NCI-H2029 (cell line): ENCODE measurements around the gene ARCN1.
"Not testable (repeated sequence)": the region's sequence is repeated elsewhere in the genome, so short reads cannot be mapped to it uniquely, and the experiment has no call there.

Source experiments
- DNase-seq: peaks from one replicate; lab custom pipeline; 2025; lab: John Stamatoyannopoulos, UW

The ARCN1 gene

DNA sequence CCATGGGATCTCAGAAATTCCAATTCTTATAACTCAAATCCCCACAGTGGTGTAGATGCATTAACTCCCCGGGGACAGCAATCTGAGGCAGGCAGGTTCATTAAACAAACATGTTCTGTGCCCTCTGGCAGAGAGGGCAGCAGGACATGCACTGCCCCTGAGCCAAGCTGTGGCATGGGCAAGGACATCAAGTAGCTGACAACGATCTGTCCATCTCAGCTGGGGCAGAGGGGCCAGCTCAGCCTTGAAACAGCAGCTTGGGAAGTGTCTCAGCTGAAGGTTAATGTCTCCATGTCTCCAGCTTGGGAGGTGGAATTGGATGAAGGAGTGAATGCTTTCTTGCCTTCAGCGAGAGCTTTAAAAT lies 27.6 kb upstream of the ARCN1 start:
- no peak for DNase-seq

DNA sequence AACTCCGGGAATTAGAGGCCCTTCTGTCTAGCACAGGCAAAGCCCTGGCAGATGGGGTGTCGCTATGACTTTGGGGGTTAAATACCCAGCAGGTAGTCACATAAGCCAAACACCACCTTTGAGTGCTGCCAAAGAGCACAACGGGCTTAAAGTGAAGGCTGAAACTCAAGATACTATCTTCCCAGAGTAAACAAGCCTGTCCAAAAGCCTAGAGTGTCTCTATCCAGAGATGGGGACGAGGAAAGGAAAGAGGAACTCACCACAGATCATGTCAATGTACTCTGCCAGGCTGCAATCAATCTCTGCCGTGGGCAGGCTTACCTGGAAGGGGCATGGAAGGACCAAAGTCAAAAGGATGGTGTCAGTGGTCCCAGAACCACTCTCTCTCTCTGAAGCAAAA lies 26.7 kb upstream of the ARCN1 start:
- DNase-seq = no peak

DNA sequence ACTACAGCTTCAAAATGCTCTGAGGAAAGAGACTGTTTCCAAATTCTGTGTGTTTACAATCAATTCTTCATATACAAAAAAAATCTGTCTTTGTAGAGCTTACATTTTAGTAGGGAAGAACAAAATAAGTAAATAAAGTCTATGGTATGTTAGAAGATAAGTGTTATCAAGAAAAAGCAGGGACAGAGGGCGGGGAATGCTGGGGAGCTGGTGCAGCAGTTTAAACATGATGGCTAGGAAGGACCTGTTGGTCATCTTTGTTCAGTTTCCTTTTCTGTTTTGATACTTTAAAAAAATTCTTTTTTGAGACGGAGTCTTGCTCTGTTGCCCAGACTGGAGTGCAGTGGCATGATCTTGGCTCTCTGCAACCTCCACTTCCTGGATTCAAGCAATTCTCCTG lies 25.1 kb upstream of the ARCN1 start:
- DNase-seq = no peak

DNA sequence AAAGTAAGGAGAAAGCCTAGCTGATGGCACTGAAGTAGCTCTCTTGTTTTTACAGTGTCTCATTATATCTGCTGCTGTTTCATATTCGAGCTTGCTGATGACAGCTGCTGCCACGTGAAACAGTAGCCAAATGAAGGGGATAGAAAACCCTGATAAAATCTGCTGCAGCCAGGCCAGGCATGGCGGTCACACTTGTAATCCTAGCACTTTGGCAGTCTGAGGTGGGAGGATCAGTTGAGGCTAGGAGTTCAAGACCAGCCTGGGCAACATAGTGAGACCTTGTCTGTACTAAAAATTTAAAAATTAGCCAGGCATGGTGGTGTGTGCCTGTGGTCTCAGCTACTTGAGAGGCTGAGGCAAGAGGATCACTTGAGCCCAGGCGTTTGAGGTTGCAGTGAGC lies 19.9 kb upstream of the ARCN1 start:
- no peak for DNase-seq

DNA sequence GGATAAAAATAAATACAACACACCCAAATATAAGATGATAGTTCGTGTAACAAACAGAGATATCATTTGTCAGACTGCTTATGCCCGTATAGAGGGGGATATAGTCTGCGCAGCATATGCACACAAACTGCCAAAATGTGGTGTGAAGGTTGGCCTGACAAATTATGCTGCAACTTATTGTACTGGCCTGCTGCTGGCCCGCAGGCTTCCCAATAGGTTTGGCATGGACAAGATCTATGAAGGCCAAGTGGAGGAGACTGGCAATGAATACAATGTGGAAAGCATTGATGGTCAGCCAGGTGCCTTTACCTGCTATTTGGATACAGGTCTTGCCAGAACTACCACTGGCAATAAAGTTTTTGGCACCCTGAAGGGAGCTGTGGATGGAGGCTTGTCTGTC lies 11.4 kb upstream of the ARCN1 start:
- DNase-seq = no peak

DNA sequence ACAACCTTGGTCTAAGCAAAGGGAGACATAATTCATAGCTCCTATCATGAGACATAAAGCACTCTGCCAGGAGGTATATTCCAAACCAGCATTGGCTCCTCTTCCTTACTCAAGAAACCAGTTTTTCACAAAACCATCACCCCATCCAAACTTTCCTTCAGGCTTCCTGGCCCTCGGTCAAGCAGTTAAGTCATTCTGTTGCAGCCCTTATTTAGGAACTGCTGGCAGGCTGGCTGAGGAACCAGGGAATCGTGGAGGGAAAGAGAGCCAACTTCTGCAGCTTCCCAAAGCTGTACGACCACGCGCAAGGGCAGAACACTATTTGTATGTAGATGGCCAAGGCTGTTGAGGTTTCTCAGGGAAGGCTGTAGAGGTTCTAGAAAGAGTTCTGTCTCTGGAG lies 7.2 kb upstream of the ARCN1 start:
- no peak for DNase-seq

DNA sequence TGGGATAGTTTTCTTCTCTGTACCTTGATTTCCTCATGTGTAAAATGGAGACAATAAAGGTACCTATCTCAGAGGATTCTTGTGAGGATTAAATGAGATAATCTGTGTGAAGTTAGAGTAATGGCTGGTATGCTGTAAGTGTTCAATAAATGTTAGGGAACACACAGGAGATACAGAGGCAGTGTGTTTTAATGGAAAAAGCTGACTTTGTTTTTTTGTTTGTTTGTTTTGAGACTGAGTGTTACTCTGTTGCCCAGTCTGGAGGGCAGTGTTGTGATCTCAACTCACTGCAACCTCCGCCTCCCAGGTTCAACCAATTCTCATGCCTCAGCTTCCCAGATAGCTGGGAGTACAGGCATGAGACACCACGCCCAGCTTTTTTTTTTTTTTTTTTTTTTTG lies 2.5 kb upstream of the ARCN1 start:
- no peak for DNase-seq

DNA sequence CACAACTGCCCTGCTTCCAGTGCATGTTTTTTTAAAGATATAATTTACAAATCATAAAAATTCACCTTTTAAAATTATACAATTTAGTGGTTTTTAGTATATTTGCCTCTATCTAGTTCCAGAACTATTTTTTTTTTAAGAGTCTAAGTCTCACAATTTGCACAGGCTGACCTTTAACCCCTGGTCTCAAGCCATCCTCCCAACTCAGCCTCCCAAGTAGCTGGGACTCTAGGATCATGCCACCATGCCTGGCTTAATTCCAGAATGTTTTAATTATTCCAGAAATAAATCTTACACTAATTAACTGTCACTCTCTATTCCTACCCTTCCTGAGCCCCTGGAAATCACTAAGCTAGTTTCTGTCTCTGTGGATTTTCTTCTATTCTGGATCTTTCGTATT lies 1.4 kb upstream of the ARCN1 start:
- DNase-seq = no peak

DNA sequence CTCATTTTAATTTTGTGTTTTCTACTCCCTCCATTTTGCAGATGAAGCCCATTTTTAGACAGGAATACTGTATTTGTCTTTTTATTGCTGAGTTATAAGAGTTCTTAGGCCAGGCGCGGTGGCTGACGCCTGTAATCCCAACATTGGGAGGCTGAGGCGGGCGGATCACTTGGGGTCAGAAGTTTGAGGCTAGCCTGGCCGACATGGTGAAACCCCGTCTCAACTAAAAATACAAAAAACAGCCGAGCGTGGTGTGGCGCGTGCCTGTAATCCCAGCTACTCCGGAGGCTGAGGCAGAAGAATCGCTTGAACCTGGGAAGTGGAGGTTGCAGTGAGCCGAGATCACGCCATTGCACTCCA lies 528 bp upstream of the ARCN1 start:
- not testable (repeated sequence) for DNase-seq

DNA sequence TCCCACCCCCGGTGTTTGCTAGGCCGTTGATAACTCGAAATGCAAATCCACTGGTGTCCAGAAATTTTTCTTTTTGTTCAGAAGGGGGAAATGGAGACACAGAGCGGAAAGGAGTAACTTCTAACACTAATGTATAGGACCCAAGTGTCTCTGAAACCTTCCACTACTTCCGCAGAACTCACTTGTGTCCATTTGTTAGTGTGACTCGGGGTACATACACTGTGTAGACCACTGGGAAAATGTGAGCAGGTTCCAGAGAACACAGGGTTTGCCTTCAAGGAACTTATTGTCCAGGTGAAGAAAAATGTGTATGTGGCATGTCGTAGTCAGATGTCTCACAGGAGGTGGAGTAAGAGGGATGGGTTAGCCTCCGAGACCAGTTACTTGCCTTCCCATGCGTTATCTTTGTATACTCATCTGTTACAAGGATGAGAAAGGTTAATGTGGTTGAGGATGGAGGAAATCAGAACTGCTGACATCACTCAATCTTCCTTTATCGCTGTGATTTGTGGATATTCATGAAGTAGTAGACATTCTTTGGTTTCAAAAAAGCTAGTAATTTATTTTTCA lies 857 bp downstream of the ARCN1 start:
- no peak for DNase-seq

DNA sequence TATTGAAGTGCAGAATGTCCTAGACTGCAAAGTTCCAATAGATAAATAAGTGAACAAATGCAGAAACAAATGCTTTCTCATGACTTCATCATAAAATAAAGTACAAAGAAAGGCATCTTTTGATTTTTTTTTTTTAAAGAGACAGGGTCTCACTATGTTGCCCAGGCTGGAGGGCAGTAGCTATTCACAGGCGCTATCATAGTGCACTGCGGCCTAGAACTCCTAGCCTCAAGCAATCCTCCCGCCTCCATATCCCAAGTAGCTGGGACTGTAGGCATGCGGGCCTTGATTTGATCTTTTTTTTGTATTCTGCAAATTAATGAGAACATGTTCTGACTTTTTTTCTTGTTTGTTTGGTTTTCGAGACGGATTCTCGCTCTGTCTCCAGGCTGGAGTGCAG lies 2.4 kb downstream of the ARCN1 start:
- no peak for DNase-seq

DNA sequence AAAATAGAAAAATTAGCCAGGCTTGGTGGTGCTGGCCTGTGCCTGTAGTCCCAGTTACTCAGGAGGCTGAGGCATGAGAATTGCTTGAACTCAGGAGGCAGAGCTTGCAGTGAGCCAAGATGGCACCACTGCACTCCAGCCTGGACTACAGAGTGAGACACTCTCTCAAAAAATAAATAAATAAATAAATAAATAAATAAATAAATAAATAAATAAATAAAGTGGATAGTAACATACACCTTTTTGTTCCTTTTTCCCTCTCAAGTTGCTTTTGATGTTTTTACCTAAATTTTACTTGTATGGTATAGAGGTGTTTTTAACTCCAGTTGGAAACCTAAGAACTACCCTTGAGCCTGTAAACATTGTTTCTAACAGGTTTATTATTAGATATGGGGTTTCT lies 5.8 kb downstream of the ARCN1 start:
- not testable (repeated sequence) for DNase-seq

DNA sequence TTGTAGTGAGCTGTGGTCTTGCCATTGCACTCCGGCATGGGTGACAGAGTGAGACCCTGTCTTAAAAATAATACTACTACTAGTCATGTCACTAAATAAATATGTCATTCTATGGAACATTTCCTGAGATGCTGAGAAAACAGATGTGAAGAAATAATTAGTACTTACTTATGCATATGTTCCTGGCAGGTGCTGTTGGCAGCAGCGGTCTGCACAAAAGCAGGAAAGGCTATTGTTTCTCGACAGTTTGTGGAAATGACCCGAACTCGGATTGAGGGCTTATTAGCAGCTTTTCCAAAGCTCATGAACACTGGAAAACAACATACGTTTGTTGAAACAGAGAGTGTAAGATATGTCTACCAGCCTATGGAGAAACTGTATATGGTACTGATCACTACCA lies 8.8 kb downstream of the ARCN1 start:
- no peak for DNase-seq

DNA sequence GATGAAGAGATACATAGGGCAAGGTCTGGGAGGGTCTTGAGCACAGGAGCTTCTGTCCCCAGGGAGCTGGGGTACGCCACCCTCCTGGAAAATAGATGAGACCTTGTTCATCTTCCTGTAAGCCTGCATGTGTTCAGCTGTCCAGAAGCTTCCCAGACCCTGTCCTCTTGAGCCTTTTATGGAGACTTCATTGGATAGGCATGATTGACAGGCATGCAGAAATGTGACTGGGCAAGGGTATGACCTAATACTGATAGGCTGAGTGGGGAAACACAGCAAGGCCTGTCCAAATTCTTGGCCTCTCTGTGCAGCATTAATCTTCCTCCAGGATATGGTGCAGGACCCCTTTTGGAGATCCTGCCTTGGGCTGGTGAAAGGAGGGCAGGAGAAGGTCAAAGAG lies 15.7 kb downstream of the ARCN1 start:
- no peak for DNase-seq

DNA sequence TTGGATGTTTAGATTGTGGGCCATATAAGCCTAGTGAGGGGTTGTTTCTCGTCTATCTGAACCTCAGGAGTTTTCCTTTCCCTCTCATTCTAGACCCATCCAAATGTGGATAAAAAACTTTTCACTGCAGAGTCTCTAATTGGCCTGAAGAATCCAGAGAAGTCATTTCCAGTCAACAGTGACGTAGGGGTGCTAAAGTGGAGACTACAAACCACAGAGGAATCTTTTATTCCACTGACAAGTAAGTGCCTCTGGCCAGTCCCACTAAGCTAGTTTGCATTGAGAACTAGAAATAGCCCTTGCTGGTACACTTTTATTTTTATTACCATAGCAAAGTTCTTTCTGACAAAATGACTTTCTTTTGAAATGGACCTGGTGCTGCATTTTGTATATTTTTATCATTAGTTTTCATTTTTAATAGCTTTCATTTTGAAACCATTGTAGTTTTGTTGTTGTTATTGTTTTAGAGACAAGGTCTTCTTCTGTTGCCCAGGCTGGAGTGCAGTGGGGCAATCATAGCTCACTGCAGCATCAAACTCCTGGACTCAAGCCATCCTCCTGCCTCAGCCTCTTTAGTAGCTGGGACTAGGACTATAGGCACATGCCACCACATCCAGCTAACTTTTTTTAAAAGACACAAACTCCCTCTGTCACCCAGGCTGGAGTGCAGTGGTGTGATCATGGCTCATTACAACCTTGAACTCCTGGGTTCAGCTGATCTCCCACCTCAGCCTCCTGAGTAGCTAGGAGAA lies 20.6 kb downstream of the ARCN1 start:
- DNase-seq = no peak

DNA sequence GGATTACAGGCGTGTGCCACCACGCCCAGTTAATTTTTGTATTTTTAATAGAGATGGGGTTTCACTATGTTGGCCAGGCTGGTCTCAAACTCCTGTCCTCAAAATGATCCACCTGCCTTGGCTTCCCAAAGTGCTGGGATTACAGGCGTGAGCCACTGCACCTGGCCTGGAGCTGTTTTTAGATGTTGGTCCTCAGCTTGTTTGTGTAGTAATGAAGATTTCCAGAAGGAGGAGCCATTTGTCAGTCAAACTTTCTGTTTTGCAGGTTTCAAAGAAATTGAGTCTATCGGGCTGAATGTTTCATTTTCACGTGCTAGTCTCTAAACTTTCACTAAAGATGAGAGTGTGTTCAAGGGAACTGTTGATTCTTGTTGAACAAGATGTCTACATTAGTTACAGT lies 22.8 kb downstream of the ARCN1 start:
- not testable (repeated sequence) for DNase-seq

DNA sequence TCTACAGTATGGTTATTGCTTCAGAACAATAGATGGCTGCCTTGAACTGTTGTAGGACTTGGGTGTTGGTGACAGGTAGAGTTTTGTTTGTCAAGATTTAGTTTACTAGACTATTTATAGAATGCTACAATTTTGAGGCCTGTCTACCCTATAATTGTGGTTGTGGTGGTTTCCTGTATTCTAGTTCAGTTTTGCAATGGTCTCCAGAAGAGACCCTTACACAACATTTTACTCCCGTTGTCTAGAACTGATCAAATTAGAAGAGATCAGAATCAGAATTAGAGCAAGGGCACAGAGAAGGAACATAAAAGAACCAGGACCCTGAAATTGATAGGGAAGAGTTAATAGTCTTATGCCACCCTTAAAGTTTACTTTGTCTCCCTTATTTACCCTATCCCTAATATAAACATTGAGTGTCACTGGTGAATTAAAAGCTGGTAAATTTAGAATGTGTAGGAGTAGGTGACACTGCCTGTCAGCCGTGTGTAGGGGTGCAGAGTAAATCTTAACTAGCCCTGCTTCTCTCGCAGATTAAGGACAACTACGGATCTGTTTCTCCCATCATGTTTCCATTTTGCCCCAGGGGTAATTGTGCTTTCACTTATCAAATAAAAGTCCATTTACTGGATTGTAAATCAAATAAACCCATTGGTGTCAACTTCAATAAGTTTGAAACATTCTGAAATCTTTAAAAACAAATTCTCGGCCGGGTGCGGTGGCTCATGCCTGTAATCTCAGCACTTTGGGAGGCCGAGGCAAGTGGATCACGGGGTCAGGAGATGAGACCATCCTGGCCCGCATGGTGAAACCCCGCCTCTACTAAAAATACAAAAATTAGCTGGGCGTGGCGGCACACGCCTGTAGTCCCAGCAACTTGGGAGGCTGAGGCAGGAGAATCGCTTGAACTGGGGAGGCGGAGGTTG lies 24.3 kb downstream of the ARCN1 start:
- no peak for DNase-seq

DNA sequence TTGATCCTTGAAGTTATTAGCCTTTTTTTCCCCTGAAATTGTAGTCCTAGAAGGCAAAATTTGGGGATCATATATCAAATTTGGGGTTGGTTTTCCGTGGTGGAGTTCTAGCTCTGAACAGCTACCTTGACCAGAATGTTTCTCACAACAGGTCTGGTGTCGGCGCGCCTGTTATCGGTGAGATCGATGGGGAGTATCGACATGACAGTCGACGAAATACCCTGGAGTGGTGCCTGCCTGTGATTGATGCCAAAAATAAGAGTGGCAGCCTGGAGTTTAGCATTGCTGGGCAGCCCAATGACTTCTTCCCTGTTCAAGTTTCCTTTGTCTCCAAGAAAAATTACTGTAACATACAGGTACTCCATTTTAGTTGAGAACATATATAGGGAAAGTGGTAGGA lies 25.3 kb downstream of the ARCN1 start:
- DNase-seq = no peak

DNA sequence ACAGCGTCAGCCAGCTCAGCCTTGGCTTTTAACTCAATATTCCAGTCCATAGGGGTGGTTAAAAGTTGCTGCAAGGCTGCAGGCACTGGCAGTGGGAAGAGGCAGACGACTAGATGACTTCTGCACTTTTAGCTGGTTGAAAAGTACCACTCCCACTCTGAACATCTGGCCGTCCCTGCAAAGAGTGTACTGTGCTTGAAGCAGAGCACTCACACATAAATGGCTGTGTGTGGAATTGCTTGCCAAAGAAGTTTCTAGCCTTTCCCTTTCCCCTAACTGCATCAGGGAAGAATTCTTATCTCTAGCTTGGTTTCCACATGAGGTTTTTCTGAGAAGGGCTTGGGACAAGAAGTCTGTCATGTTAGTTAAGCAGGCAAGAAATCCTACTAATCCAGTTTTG lies 30.1 kb downstream of the ARCN1 start:
- DNase-seq = no peak

DNA sequence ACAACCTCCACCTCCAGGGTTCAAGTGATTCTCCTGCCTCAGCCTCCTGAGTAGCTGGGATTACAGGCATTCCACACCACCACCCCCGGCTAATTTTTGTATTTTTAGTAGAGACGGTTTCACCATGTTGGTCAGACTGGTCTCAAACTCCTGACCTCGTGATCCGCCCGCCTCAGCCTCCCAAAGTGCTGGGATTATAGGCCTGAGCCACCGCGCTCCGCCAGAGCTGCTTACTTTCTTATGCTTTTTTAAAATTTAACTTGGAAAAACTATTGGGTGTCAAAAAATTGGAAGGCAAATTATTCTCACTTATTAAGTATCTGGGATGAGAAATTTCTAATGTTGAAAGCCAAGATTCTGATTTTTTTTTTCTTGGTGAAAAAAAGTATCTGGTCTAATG lies 31.5 kb downstream of the ARCN1 start:
- DNase-seq = not testable (repeated sequence)

DNA sequence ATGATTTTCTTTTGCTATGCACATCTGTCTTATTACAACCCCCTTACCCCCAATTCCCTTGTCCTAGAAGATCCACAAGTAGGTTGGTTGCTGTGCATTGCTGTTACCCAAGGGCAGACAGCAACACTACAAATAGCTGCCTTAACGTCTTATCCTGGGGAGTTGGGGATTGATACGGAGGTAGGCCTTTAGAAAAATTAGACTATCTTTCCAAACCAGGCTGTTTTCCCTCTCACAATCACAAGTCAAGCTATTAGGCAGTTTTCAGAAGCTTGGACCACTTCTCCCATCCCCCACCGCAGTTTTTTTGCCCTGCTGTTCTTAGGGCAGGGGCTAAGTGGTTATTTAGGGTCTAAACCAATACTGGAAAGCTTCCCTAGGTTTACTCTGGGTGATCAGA lies 32.4 kb downstream of the ARCN1 start:
- no peak for DNase-seq

DNA sequence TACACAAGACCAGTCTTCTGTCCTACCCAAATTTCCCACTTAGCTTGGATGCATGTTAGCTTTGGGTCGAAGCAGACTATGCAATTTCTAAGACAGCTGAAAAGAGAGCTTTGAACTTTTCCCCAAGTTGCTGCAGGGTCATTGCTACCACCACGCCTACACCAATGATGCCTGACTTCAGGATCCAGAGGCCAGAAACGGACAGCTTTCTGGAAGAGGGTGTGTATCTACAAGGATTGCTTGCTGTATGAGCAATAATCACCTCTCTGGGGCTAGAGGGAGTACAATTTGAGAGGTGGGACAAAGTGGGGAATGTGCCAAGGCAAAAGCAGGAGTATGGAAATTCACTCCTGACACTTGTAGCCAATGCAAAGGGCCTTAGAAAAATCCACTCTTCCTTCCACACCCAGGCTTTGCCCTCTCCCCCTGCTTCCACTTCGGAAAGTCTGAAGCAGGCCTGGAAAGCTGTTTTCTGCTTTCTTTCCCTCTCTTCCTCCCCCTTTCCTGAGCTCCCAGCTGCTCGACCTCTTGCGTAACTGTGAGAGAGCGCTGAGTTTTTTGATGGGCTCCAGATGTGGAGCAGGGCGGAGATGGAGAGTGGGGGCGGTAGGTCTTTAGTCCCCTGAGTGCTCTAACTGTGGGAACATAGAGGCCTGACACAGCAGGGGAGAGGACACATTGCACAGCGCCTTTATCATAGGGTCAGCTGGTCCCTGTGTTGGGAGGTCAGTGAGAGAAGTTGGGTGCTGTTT lies 33.1 kb downstream of the ARCN1 start:
- no peak for DNase-seq
